Measurements from ENCODE around the gene CLCF1. TPM values are rescaled to one million over a fixed set of nuclear protein-coding genes. Genes with fewer than 3 reads are reported as not detected.

The CLCF1 gene
- total and polyA plus RNA-seq, 2 of the 13 experiments (the other 11 are each of a cell fraction or from before 2014, with no cell fraction given): 0.49 to 0.78 TPM

- TF ChIP-seq FOSL2 (CRISPR knock-in tag; IDR thresholded peaks at IDR 0.05) (peak; percentile 54), ZSCAN21 (CRISPR knock-in tag; IDR thresholded peaks at IDR 0.05; ENCODE audit: borderline replicate concordance) (no peak), U2AF1 (optimal IDR thresholded peaks at IDR 0.05; ENCODE audit: low read depth, low read length) (no peak), PRMT3 (CRISPR knock-in tag; IDR thresholded peaks at IDR 0.05; ENCODE audit: borderline replicate concordance, low read depth) (no peak), ZNF530 (CRISPR knock-in tag; IDR thresholded peaks at IDR 0.05; ENCODE audit: low read depth) (no peak), KDM6A (CRISPR knock-in tag; IDR thresholded peaks at IDR 0.05; ENCODE audit: low read depth) (no peak), GLMP (CRISPR knock-in tag; IDR thresholded peaks at IDR 0.05; ENCODE audit: borderline replicate concordance) (no peak), ZNF605 (CRISPR knock-in tag; IDR thresholded peaks at IDR 0.05) (no peak), CAMTA2 (CRISPR knock-in tag; IDR thresholded peaks at IDR 0.05; ENCODE audit: borderline replicate concordance) (no peak), KLF9 (CRISPR knock-in tag; IDR thresholded peaks at IDR 0.05; ENCODE audit: low read depth) (no peak), ZXDC (CRISPR knock-in tag; IDR thresholded peaks at IDR 0.05) (no peak), ZNF790 (CRISPR knock-in tag; IDR thresholded peaks at IDR 0.05; ENCODE audit: borderline replicate concordance) (no peak), ZNF619 (CRISPR knock-in tag; IDR thresholded peaks at IDR 0.05) (peak; percentile 60; the same call in 1 of the 2 replicates)
- TF ChIP-seq, protein P1, sequence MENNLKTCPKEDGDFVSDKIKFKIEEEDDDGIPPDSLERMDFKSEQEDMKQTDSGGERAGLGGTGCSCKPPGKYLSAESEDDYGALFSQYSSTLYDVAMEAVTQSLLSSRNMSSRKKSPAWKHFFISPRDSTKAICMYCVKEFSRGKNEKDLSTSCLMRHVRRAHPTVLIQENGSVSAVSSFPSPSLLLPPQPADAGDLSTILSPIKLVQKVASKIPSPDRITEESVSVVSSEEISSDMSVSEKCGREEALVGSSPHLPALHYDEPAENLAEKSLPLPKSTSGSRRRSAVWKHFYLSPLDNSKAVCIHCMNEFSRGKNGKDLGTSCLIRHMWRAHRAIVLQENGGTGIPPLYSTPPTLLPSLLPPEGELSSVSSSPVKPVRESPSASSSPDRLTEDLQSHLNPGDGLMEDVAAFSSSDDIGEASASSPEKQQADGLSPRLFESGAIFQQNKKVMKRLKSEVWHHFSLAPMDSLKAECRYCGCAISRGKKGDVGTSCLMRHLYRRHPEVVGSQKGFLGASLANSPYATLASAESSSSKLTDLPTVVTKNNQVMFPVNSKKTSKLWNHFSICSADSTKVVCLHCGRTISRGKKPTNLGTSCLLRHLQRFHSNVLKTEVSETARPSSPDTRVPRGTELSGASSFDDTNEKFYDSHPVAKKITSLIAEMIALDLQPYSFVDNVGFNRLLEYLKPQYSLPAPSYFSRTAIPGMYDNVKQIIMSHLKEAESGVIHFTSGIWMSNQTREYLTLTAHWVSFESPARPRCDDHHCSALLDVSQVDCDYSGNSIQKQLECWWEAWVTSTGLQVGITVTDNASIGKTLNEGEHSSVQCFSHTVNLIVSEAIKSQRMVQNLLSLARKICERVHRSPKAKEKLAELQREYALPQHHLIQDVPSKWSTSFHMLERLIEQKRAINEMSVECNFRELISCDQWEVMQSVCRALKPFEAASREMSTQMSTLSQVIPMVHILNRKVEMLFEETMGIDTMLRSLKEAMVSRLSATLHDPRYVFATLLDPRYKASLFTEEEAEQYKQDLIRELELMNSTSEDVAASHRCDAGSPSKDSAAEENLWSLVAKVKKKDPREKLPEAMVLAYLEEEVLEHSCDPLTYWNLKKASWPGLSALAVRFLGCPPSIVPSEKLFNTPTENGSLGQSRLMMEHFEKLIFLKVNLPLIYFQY (CRISPR knock-in tag; IDR thresholded peaks at IDR 0.05; ENCODE audit: borderline replicate concordance): no peak
- TF ChIP-seq, protein P2, sequence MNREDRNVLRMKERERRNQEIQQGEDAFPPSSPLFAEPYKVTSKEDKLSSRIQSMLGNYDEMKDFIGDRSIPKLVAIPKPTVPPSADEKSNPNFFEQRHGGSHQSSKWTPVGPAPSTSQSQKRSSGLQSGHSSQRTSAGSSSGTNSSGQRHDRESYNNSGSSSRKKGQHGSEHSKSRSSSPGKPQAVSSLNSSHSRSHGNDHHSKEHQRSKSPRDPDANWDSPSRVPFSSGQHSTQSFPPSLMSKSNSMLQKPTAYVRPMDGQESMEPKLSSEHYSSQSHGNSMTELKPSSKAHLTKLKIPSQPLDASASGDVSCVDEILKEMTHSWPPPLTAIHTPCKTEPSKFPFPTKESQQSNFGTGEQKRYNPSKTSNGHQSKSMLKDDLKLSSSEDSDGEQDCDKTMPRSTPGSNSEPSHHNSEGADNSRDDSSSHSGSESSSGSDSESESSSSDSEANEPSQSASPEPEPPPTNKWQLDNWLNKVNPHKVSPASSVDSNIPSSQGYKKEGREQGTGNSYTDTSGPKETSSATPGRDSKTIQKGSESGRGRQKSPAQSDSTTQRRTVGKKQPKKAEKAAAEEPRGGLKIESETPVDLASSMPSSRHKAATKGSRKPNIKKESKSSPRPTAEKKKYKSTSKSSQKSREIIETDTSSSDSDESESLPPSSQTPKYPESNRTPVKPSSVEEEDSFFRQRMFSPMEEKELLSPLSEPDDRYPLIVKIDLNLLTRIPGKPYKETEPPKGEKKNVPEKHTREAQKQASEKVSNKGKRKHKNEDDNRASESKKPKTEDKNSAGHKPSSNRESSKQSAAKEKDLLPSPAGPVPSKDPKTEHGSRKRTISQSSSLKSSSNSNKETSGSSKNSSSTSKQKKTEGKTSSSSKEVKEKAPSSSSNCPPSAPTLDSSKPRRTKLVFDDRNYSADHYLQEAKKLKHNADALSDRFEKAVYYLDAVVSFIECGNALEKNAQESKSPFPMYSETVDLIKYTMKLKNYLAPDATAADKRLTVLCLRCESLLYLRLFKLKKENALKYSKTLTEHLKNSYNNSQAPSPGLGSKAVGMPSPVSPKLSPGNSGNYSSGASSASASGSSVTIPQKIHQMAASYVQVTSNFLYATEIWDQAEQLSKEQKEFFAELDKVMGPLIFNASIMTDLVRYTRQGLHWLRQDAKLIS (CRISPR knock-in tag; IDR thresholded peaks at IDR 0.05): no peak
These were observed 9.1 kb upstream of the CLCF1 start (continued) for GRCh38 chr11:67382276-67383136.

All from HepG2 (cell line).